GM18870 (cell line): ENCODE measurements around the gene ZMYM2.
"Not testable (repeated sequence)": the region's sequence is repeated elsewhere in the genome, so short reads cannot be mapped to it uniquely, and the experiment has no call there.

Experiments used
- ATAC-seq: cut with Tn5 transposase; IDR thresholded peaks from one replicate; pipeline ENCODE4 v1.9.1; 2021; ENCODE audit warnings: moderate library complexity; ENCODE audit not compliant: unreplicated experiment

ZMYM2 gene

DNA sequence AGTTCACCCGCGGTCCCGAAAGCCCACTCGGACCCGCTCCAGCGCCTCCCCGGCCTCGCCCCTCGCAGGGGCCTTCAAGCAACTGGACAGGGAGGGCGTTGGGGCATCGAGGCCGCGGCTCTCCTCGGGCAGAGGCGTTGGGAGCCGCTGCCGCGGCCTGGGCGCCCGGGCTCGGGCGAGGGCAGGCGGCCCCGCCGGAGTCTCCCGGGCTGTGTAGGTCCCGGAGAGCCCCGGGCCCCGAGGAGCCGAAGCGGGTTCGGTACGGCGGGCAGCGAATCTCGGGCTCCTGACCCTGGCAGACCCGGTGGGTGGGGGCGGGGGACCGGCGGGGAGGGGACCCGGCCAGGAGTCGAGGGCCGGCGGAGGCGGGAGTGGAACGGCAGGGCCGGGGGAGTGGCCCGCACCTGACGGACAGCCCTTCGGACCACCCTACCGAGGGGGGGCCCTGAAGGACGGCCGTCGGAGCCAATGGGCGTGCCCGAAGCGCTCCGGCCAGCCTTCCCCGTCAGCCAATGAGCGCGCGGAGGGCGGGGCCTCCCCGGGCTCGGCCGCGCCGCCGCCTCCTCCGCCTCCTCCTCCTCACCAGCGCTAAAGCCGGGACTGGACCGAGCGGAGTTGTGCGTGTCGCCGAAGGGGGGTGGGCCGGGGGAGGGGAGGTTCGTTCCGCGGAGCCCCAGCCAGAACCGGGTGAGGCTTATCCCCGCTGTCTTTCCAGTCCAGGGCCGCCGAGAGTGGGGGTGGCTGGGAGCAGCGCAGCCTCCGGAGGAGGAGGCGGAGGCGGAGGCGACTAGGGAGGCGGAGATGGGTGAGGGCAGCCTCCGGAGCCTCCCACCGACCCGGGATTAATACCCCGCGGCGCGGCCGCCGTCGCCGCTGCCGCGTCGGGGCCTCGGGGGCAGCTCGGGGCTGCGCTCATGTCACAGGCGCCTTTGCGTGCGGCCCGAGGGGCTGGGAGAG lies at the start of gene ZMYM2:
ZMYM2 (plus strand) TSS at position 573 of the 957 bp plus-strand sequence. CDS start 34,346 bp downstream, outside the sequence.
- ATAC-seq: peak; percentile 45

DNA sequence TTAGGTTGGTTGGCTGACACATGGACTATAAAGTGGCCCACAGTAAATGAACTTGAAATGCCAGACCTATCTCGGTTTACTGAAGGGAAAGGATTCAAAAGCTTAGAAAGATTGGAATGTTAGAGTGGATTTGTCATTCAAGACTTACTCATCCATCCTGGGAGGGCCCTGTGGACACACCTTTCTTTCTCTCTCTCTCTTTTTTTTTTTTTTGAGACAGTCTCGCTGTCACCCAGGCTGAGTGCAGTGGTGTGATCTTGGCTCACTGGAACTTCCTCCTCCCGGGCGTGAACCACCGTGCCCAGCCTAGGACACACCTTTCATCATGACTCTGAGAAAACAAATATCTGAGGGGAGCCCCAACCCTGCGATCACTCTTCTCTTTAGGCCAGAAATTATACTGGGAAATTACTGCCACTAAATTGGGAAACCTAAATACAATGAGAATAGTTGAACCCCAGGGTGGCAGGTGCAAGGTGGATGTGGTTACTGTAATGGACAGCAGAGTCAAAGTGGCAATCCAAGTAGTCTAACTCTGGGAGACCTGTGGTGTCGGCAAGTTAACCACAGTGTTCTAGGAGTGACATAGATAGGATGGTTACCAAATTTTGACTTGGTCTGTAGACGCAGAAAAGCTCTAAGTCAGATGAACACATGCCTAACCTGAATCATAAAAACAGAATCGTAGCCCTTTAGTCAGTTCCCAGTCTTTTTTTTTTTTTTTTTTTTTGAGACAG lies 48.0 kb upstream of the ZMYM2 start:
- no peak for ATAC-seq

DNA sequence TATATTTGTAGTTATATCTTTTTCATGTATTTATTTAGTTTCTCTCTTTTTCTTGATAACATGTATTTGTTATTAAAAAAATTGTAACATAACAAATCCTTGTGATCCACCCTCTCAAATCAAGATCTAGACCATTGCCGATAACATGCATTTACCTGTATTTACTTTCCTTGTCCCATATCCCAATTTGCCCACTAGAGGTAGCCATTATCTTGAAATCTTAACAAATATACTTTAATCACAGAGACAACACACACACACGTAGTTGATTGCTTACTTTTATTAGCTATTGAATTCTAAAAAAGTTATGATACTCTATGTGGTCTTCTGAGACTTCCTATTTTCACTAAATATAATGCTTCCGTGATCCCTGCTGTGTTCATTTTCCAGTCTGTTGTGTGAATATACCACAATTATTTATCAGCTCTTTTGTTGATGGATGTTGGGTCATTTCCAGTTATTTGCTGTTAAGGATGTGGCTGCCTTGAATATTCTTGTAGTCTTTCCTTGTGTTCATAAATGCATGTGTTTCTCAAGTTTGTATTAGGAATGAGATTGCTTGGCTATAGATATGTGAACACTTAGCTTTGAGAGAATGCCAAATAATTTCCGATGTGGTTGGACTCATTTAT lies 31.3 kb upstream of the ZMYM2 start:
- no peak for ATAC-seq

DNA sequence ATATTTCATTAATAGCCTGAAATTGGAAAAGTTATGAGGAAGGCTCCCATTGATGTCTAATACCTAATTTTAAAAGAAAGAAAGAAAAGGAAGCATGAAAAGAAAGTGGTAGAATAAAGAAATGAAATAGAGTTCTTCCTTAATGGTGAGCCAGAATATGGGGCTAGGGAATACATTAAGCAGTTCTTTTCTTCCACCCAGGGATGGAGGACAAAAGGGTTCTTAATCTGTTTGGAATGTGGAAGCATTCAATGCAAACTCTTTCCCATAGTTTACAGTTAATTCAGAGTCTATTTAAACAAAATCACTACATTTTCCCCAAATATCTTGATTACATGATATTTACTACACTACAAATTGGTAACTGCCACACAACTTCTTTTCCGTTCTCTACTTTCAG lies 18.4 kb upstream of the ZMYM2 start:
- ATAC-seq: no peak

DNA sequence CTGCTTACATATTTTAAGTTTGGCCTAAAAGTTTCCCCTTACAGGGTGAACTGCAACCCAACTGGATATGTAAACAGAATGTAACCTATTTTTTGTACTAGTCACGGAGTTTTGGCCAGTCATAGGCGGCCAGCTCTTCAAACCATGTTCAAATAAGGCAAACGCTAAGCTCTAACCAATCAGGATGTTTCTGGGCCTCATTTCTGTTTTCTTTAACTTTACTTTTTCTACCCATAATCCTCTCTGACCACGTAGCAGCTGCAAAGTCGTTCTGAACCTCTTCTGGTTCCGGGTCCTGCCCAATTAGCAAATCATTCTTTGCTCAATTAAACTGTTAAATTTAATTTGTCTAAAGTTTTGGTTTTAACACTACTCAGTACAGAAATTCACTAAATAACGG lies 8.2 kb upstream of the ZMYM2 start:
- no peak for ATAC-seq

DNA sequence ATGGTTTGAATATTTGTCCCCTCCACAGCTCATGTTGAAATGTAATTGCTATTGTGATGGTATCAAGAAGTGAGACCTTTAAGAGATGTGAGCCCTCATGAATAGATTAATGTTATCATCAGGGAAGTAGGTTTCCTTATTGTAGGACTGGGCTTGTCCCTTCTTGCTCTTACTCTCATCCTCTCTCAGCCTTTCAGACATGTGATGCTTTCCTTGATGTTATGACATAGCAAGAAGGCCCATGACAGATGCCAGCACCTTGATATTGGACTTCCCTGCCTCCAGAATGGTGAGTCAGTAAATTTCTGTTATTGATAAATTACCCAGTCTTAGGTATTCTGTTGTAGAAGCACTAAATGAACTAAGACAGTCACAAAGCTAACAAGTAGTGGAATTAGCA lies 5.7 kb upstream of the ZMYM2 start:
- no peak for ATAC-seq

DNA sequence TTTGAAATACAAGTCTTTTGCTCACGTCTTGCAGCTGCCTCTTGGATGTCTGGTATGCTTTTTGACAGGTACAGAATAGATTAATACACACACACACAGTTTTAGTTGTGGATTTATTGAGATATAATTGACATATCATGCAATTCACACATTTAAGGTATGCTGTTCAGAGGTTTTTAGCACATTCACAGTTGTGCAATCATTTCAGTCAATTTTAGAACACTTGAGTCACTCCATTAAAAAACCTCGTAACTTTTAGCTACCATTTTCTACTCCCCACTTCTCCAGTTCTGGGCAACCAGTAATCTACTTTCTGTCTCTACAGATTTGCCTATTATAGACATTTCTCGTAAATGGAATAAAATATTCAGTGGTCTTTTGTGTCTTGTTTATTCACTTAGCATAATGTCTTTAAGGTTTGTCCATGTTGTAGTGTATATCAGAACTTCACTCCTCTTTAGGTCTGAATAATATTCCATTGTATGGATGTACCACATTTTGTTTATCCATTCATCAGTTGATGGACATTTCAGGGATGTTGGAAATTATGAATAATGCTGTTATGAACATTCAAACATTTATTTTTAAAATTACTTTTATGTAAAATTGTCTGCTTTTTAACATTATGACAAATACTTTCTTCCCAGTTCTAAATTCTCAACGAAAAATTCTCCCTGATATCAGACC lies 2.5 kb upstream of the ZMYM2 start:
- ATAC-seq: no peak

DNA sequence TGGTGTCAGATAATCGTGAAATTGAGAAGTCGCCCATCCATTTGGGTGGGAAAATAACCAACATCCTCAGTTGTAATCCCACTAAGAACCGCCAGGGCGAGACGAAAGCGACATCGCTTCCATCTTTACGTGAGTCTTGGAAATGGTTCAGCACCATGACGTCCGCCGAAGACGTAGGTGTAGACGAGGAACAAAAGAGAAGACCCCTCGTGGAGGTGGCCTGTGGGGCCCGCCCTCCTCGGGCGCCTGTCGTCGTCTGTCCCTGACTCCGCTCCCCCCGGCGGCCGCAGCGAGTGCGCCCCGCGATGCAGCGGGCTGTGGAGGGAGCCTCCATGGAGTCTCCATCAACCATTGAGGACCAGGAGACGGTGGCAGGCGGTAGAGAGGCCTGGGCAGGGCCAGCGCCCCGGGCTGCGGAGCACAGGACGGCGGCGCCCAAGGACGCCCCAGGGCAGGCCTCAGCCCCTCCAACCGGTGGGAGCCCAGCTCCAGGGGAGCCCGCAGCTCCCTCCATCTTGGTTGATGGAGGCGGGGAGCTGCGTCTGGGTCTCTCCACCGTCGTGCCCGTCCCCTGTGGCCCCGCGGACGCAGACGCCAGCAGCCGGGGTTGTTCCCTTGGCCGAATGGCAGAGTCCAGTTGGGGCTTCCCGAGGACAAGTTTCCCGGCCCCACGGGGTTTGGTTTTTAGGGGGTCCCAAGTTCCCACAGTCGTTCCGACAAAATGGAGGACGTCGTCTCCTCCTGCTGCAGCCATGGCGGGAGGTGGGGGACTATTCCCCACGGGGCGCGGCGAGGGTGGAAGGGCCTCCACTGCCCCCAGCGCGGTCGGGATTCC lies 990 bp upstream of the ZMYM2 start:
- peak; percentile 26 for ATAC-seq

DNA sequence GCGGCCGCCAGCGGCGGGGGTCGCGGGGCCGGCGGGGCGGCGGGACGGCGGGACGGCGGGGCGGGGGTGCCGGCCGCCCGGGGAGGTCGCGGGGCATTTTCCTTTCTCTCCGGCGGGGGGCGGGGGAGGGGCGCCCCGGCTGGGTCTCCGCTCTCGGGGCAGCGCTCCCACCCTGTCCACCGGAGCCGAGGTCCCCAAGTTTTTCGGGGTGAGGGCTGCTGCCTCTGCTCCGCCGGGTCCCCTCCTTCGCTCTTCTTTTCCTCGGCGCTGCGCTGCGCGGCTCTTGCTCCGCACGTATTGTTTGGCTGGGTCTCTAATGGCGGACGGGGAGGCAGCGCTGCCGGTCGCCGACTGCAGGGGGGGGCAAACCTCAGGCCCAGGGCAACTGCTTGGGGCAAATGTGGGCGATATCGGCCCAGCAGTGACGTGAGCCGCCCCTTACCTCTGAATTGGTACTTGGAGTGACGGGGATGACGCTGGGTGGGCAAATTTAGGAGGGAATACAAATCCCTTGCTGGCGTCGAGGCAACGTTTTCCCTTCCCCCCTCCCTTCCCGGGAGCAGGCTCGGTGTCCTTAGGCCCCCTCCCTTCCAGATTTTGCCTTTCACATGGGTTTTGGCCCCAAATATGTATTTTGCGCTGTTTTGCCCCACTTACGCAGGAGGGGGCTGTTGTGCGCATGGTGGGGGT lies 759 bp downstream of the ZMYM2 start:
- ATAC-seq: no peak

DNA sequence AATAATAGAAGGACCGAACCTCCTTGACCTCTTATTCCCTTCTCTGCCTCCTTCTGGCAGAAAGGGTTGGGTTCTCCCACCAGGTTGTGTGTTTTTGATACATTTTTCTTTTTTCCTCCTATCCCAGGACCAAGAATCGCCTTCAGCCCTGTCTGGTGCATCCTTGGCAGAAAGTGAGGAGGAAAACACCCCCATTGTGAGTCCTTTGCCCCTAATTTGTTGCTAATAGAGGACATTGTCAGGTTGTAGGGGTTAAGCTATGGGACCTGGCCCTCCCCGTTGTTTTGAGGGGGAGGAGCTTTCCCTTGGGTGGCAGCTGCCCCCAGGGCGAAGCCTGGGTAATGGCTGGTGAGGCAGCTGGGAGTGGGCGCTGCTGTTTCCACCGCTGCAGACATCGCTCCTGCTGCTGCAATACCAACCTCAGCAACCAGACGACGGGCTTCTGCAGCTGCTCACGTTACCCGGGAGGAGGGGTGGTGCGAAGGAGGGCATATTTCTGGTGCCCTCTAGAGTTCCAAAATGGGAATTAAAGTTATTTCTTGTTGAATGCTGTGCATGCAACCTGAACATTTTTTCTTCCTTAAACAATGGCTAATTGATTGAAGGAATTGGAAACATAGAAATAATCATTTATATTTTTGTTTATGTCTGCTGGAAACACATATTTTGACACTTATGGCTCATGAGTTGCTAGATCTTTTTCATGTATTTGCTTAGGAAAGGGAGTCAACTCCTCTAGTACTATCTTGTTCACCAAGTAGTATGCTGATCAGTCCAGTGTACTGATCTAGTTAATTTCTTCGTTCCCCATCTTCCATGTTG lies 1.5 kb downstream of the ZMYM2 start:
- ATAC-seq: peak; percentile 54

DNA sequence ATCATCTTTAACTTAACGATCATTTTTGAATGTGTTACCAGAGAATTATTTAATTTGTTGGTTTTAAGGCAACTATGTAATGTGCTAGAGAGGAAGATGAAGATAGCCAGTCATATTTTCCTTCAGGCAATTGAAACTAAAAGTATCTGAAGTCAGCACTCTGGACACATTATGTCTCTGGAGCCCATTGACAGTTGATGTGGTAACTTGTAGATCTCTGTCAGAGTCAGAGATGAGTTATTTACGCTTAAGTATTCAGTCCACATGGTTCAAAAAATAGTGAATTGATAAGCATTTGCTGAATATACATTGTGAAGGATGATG lies 2.1 kb downstream of the ZMYM2 start:
- no peak for ATAC-seq

DNA sequence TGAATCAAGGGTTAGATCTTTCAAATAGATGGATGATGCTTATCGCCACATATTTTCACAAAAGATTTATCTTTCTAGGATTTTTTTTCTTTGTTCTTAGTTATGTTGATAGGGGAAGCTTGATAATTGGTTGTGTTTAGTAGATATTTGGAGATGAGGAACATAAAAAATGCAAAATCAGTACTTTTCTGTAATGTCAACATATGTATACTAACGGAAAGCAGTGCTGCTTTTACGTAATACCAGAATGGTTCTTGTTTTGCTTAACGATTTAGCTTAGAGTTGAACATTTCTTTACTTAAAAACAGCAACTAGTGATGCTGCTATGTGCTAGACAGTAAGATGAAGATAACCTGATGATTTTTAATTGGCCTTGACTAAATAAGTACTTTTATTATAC lies 3.0 kb downstream of the ZMYM2 start:
- ATAC-seq: no peak

DNA sequence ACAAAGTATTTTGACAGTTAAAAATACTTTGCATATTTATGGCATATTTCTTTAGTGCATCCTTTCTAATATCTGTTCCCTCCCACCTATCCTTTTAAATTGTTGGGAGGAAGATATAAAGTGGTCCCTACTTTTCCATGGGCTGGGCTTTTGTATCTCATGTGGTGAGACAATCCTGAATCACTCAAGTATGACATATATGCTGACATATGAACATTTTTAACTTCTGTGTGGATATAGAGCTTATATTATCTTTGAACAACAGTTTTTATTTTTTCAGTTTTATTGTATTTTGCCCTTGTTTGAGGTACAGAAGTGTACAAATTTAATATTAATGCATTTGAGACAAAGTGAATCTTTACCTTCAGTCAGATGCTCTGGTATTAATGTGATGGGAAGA lies 3.4 kb downstream of the ZMYM2 start:
- ATAC-seq: no peak

DNA sequence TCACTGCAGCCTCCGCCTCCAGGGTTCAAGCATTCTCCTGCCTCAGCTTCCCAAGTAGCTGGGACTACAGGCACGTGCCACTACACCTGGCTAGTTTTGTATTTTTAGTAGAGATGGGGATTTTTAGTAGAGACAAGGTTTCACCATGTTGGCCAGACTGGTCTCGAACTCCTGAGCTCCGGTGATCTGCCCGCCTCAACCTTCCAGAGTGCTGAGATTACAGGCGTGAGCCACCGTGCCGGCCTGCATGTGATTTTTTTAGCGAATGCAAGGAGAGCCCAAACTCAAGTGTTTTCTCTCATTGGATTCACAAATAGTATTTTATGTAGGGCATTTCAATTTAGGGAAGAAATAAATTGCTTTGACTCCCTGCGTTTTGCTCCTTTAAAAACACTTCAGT lies 4.4 kb downstream of the ZMYM2 start:
- ATAC-seq: no peak

DNA sequence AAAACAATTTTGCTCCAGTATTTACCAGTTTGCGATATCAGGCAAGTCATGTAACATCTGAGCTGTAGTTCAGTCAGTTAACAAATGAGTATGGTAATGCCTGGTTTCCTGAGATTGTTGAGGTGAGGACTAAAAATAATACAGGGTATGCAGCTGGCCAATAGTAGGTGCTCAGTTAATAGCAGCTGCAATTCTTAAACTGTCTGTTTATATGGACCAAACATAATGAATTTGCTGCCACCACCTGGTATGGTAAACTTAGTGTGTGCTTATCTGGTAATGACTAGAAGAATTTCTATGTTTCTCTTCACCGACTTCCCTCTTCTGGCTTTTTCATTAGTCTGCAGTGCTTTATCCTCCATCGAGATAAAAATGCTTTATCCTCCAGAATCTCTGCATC lies 9.1 kb downstream of the ZMYM2 start:
- ATAC-seq: no peak

DNA sequence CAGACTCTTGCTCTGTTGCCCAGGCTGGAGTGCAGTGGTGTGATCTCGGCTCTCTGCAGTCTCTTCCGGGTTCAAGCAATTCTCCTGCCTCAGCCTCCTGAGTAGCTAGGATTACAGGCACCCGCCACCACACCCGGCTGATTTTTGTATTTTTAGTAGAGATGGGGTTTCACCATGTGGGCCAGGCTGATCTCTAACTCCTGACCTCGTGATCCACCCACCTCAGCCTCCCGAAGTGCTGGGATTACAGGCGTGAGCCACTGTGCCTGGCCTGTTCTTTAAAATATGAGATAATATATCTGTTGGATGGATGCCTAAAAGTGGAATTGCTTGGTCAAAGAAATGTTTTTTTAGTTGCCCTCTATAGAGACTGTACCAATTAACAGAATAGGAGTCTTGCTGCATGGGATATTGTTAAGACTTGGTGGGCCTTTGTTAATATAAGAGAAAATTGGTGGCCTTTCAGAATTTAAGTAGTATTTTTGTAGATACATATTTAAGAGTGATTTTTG lies 16.0 kb downstream of the ZMYM2 start:
- ATAC-seq: not testable (repeated sequence)

DNA sequence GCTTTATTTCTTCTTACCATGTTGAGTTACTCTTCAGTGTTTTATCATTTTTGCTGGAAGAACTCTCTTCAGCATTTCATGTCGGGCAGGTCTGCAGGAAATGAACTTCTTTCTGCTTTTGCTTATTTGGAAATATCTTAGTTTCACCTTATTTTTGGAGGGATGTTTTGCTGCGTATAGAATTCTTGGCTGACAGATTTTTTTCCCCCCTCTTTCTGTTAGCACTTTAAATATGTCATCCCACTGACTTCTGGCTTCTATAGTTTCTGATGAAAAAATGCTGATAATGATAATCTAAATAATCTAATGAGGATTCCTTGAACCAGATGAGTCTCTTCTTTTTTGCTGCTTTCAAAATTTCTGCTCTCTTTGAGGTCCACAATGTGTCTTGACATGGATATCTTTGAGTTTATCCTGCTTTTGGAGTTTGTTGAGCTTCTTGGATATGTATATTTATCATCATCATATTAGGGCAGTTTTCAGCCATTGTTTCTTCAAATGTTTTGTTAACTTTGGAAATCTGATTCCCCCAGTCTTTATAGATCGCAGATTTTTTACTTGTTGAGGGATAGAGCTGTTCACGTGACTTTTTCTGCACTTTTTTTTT lies 20.4 kb downstream of the ZMYM2 start:
- ATAC-seq: no peak

DNA sequence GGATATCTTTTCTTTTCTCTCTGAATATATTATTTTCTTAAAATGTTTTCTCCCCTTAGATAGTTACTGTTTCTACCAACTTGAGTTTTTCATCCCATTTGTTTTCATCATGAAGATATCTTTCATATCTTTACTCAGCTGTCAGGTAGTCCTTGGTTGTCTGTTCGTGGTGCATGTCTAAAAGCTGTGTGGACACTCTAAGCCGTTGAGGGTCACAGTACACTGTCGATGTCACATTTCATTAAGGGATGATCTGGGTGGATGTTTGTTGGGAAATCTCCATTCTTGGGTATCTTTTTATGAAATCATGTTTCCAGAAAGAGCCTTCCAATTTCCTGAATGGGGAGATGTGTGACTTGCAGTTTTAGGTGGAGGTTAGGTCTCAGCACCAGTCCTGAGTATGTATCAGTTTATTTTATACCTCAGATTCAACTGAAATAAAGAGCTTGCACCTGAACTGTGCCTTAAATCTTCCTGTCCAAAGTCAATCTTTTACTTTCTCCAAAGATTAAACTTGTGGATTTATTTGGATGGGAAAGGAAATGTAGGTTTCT lies 23.2 kb downstream of the ZMYM2 start:
- ATAC-seq: no peak
